Activated naive CD4-positive, alpha-beta T cell treated with Interleukin-2 at 50 U/mL for 16 hours (primary cell): ENCODE measurements around the gene UBE2N.

ENCODE experiments used
- DNase-seq: peaks from one replicate; pipeline ENCODE4 v3.0.0-alpha.2; 2020

The UBE2N gene, protein sequence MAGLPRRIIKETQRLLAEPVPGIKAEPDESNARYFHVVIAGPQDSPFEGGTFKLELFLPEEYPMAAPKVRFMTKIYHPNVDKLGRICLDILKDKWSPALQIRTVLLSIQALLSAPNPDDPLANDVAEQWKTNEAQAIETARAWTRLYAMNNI

GRCh38 chr12:93441617-93442410 is at the start of gene UBE2N:
Gene UBE2N (minus strand): TSS chr12:93441947. CDS start chr12:93441884, 63 bp downstream.
- peak; percentile 97 for DNase-seq

DNA sequence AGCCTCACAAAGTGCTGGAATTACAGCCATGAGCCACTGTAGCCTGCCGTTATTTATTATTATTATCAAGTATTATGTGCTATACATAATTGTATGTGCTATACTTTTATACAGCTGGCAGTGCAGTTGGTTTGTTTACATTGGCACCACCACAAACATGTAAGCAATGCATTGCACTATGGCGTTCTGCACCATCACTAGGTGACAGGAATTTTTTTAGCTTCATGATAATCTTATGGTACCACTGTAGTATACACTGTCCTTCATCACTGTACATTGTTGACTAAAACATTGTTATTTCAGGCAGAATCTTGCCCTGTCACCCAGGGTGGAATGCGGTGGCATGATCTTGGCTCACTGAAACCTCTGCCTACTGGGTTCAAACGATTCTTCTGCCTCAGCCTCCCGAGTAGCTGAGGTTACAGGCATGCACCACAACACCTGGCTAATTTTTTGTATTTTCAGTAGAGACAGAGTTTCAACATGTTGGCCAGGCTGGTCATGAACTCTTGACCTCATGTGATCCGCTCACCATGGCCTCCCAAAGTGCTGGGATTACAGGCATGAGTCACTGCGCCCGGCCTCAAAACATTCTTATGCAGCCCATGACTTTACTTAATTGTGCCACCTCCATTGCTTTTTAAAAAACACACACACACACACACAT is 42.7 kb upstream of the UBE2N start:
- DNase-seq: no peak

GRCh38 chr12:93483151-93483807 is 41.5 kb upstream of the UBE2N start:
- no peak for DNase-seq

DNA sequence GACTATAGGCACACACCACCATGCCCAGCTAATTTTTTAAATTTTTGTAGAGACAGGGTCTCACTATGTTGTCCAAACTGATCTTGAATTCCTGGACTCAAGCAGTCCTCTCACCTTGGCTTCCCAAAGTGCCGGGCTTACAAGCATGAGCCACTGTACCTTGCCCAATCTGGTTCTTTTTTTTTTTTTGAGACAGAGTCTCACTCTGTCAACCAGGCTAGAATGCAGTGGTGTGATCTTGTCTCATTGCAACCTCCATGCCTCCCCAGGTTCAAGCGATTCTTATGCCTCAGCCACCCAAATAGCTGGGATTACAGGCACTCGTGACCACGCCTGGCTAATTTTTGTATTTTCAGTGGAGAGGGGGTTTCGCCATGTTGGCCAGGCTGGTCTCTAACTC is 41.0 kb upstream of the UBE2N start:
- DNase-seq: no peak

DNA sequence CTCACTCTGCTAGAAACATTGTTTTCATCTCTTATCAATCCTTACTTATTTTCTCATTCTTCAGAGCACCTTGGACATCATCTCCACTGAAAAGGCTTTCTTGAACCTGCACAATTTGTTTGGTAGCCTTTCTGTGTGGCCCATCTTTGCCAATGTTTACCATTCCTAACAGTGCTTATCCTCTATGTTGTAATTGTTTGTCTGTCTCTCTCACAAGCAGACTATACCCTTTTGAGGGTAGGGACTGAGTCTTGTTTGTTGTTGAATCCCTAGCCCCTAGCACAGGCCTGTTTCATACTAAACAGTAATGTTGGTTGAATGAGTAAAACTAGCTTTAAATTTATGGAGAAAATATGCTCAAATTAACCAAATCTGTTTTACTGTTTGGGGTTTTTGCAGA is 34.8 kb upstream of the UBE2N start:
- DNase-seq: no peak

GRCh38 chr12:93469386-93469785 is 27.6 kb upstream of the UBE2N start:
- no peak for DNase-seq

- no peak for DNase-seq
Measured at GRCh38 chr12:93468008-93468371, 26.2 kb upstream of the UBE2N start.

DNA sequence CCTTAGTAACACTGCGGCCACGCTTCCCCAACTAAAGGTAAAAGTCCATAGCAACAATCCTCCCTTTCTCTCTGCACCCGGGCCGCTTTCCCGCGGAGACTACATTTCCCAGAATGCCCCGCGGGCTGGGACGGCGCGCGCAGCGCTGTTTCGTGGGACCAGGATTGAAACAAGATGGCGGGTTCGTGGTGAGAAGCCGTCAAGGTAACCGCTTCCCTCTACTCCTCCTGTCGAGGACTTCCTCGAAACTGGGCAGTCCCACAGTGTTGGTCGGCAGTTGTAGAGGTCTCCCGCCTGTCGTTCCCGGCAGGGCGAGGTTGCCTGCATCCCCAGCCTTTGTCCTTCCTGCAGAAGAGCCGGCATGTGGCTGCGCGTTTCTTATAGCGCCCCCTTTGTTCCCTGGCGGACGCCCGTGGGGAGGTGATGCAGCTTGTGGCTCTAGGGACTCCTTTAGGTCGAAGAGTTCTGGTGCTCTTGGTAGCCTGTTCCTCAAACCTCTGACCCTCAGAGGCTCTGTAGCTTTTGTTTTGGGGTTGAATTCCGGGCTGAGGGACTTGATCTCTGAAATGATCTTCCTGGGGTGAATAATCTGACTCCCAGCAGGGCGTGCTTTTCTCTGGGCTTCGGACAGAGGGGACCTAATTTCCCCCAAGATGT is 25.7 kb upstream of the UBE2N start, which contains the start of gene MRPL42:
Gene MRPL42, plus strand, starts transcription at position 164 of the 657 bp plus-strand sequence. CDS start 1,772 bp downstream, outside the sequence.
- DNase-seq: peak; percentile 94

DNA sequence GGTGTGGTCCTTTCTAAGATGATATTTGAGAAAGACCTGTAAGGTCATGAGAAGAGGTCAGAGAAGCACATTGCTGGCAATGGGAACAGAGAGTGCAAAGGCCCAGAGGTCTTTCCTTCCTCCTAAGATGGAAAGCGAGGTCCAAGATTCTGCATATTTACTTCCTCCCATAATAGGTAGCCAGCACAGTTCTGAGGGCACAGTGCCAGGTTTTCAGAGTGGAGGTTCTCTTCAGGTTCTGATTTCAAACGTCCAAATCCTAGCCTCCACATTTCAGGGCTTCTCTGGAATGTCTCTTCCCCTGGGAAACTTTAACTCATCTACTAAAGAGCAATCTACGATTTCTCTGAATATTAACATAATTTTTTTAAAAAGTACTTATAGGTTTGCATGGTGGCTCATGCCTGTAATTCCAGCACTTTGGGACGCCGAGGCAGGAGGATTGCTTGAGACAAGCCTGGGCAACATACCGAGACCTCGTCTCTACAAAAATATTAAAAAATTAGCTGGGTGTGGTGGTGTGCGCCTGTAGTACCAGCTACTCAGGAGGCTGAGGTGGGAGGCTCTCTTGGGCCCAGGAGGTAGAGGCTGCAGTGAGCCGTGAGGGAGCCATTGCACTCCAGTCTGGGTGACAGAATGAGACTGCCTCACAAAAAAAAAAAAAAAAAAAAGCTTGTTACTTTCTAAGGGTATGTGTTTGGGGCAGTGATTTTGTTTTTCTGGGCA is 25.0 kb upstream of the UBE2N start:
- DNase-seq: no peak

- DNase-seq: no peak
Measured at GRCh38 chr12:93465841-93466240, 24.1 kb upstream of the UBE2N start.

DNA sequence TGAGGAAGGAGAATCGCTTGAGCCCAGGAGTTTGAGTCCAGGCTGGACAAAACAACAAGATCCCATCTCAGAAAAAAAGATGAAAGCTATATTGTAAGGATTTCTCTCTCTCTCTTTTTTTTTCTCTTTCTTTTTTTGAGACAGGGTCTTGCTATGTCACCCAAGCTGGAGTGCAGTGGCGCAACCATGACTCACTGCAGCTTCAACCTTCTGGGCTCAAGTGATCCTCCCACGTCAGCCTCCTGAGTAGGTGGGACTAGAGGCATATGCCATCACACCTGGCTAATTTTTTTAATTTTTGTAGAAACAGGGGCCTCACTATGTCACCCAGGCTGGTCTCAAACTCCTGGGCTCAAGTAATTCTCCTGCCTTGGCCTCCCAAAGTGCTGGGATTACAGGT is 19.8 kb upstream of the UBE2N start:
- no peak for DNase-seq

GRCh38 chr12:93460902-93461301 is 19.2 kb upstream of the UBE2N start:
- no peak for DNase-seq

DNA sequence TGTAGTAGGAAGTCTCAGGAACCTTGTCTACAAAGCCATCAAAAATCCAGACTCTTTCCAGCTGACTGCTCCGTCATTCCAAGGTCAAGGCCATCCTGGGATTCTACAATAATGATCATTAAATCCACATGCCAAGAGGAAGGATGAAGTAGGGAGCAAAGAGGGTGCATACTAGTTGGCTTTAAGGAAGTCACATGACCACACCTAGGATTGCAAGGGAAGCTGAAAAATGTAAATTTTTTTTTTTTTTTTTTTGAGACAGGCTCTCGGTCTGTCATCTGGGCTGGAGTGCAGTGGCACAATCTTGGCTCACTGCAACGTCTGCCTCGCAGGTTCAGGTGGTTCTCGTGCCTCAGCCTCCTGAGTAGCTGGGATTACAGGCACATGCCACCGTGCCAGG is 18.3 kb upstream of the UBE2N start:
- no peak for DNase-seq

DNA sequence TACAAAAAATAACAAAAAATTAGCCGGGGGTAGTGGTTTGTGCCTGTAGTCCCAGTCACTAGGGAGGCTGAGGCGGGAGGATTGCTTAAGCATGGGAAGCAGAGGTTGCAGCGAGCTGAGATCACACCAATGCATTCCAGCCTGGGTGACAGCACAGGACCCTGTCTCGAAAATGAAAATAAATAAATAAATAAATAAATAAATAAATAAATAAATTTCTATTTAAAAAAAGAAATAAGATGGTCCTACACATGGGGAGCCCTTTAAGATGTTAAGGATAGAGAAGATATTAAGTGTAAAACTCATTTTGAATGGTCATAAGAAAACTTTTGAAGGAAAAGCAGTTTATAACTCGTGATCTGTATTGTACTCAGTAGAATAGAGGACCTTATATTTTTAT is 17.4 kb upstream of the UBE2N start:
- no peak for DNase-seq

- no peak for DNase-seq
Measured at GRCh38 chr12:93456077-93456476, 14.3 kb upstream of the UBE2N start.

GRCh38 chr12:93453633-93454032 is 11.9 kb upstream of the UBE2N start:
- DNase-seq: no peak

- DNase-seq: no peak
Measured at GRCh38 chr12:93451423-93452158, 9.8 kb upstream of the UBE2N start.

DNA sequence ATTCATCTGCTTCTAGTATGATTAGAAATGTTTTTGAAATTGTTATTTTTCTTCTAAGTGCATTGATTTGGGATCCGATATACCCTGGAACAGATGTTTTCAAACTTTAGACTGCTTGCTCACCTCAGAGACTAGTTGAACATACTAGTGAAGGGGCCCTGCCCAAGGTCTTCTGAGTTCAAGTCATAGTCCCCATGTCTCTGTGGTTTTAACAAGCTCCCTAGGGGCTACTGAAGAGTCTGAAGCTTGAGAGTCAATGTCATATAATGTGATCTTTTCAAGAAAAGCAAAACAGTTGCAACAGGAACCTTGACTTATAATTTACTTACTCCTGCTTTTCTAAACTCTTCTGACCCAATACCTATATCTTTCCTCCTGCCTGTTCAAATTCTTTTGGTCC is 7.5 kb upstream of the UBE2N start:
- DNase-seq: no peak

DNA sequence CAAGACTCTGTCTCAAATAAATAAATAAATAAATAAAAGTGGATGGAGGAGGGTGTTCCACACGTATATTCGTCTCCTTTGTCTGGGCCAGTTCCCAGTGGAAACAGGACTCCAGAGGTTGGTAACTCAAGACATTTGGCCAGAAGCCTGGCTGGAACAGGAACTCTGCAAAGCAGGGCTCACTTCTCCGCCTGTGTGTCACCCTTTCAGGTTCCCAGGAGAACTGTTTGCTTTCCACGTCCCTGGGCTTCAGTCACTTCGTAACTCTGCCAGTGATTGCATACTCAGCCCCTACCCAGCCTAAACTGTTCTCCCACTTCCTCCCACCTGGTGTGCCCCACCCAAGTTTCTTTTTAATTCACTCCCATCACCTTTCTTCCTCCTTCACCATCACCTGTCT is 7.0 kb upstream of the UBE2N start:
- no peak for DNase-seq

GRCh38 chr12:93447555-93448290 is 6.0 kb upstream of the UBE2N start:
- DNase-seq: no peak

- no peak for DNase-seq
Measured at GRCh38 chr12:93443576-93443975, 1.8 kb upstream of the UBE2N start.
